ENCODE results near the gene C19orf18. TPM values are rescaled to one million over a fixed set of nuclear protein-coding genes. Genes with fewer than 3 reads are reported as not detected.

Gene C19orf18
- total RNA-seq (1 to 10 TPM; 1.0 to 2.8 (median 2.3) TPM), polyA plus RNA-seq (1 to 10 TPM in 1 of 2 donors, under 1 TPM in 1; 0.40 to 4.5 TPM)
- long read RNA-seq, donor 1, partial matches to known transcripts = 0 of 1 reads
- long read RNA-seq, donor 1, other reads (novel, unspliced or antisense) = 1 of 1 reads
- long read RNA-seq, donor 2 = 0 reads
- long read RNA-seq, donor 3, partial matches to known transcripts = 1 of 7 reads
- long read RNA-seq, donor 3, other reads (novel, unspliced or antisense) = 6 of 7 reads

- no peak within 1 kb of the TSS for H3K27ac ChIP-seq
- intact Hi-C loops (cut with DNase I) = loop anchor here in 1 of 10 donors (10.0 kb wide), 1 partner anchor 150 kb away; no protein-coding TSS in a partner anchor
These were observed at the start of gene C19orf18 for GRCh38 chr19:57974434-57974833. Gene C19orf18, minus strand, starts transcription at chr19:57974534. Its CDS starts 102 bp downstream, at chr19:57974432.

GRCh38 chr19:58022283-58022660 lies 47.9 kb upstream of the C19orf18 start:
- peaks cover 0 to 11% (median 0%) of the 10 kb centered on the region in 12 donors for H3K9me3 ChIP-seq
- no peak for ATAC-seq
- no peaks in the 10 kb centered on the region for H3K27me3 ChIP-seq
- H3K4me1 ChIP-seq = peaks cover 0 to 6% (median 0%) of the 10 kb centered on the region in 12 donors
- WGBS, 4 donors = 63 to 74% (median 65%) methylated on average over 4 of the region's 4 CpGs
- no peak for DNase-seq
- H3K27ac ChIP-seq = no peak overlapping the region
- no peak overlapping the region for H3K4me3 ChIP-seq
- intact Hi-C loops (cut with DNase I) = loop anchor here in 9 of 10 donors (1.0 to 10.0 kb wide), 7 partner anchors 35 to 293 kb away; partner anchors contain the start of genes ZNF135 (in 1 of the 9), ZNF329 (in 1 of the 9) and ZSCAN18 (in 1 of the 9)
- H3K36me3 ChIP-seq = no peaks in the 10 kb centered on the region
- TF ChIP-seq POLR2A (IDR thresholded peaks at IDR 0.05) (no peak), CTCF (IDR thresholded peaks at IDR 0.05) (no peak)

More at GRCh38 chr19:57974434-57974833, at the start of gene C19orf18:
- H3K27me3 ChIP-seq = no peaks in the 10 kb centered on the region
- no peaks in the 10 kb centered on the region for H3K4me1 ChIP-seq
- 83 to 96% (median 95%) methylated on average over 4 of the region's 4 CpGs for WGBS, 4 donors
- peaks cover 13 to 100% (median 98%) of the 10 kb centered on the region in 12 donors for H3K9me3 ChIP-seq
- H3K36me3 ChIP-seq = peaks cover 6 to 93% (median 17%) of the 10 kb centered on the region in 9 donors
- no peak within 1 kb of the TSS for H3K4me3 ChIP-seq
- no peak for DNase-seq
- TF ChIP-seq CTCF (IDR thresholded peaks at IDR 0.05) = no peak
- no peak for TF ChIP-seq POLR2A (IDR thresholded peaks at IDR 0.05)
- ATAC-seq = no peak

DNA sequence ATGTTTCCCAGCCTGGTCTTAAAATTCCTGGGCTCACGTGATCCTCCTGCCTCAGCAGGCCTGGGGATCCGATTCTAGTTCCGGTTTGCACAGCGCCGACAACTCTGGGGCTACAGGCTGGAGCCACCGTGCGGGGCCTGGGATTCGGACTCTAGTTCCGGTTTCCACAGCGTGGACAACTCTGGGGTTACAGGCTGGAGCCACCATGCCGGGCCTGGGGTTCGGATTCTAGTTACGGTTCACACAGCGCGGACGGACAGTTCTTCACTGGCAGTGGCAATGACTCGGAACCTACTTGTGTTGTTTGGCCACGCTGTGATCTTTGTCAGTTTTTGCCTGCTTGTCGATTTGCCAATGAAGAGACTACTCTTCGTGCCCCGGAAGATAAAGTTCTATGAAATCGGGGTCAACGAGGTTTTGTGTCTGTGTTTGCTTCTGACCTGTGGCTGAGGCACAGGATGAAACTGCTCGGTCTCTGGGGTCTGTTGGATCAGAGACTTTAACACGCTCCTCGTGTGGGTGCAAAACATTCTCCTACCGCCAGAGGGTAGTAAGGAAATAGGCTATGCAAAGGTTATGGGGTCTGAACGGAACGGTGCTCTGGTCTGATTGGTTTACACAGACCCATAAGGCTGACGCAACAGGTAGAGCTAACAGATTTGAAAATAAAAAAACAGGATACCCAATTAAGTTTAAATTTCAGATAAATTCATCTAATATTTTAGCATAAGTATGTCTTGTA lies 47.4 kb upstream of the C19orf18 start:
- peaks cover 0 to 6% (median 0%) of the 10 kb centered on the region in 12 donors for H3K4me1 ChIP-seq
- intact Hi-C loops (cut with DNase I) = loop anchor here (1.0 to 10.0 kb wide), 8 partner anchors 36 to 293 kb away; partner anchors contain the start of genes ZNF135 (in 1 of the 10), ZNF329 (in 1 of the 10) and ZSCAN18 (in 1 of the 10)
- H3K27me3 ChIP-seq = no peaks in the 10 kb centered on the region
- H3K36me3 ChIP-seq = no peaks in the 10 kb centered on the region
- 49 to 52% (median 51%) methylated on average over 30 of the region's 30 CpGs for WGBS, 4 donors
- TF ChIP-seq POLR2A (IDR thresholded peaks at IDR 0.05) = no peak
- TF ChIP-seq CTCF (IDR thresholded peaks at IDR 0.05) = peak; percentile 42 to 83 (median 78)
- H3K27ac ChIP-seq = no peak overlapping the region
- no peak overlapping the region for H3K4me3 ChIP-seq
- peaks cover 0 to 9% (median 0%) of the 10 kb centered on the region in 12 donors for H3K9me3 ChIP-seq
- ATAC-seq = peak; percentile 91 to 97 (median 94)
- peak in 4 of 5 donors; percentile 58 to 70 (median 66) for DNase-seq

DNA sequence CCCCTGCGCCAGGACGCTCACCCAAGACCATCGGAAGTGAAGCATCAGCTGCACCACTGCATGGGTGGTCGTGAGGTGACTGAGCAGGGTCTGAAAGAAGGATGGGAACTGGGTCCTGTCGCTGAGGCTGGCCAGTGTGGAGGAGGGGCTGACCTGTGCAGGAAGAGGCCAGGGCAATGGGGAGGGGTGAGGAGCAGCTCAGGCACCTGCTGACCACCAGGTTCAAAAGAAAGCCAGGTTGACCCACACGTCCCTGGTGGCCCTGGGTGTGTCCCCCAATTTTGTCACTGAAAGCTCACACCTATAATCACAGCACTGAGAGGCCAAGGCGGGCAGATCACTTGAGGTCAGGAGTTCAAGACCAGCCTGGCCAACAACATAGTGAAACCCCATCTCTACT lies 45.8 kb upstream of the C19orf18 start:
- Histone ChIP-seq H3K36me3 (no peaks in the 10 kb centered on the region), H3K4me1 (peaks cover 0 to 6% (median 0%) of the 10 kb centered on the region in 12 donors), H3K27me3 (no peaks in the 10 kb centered on the region), H3K4me3 (no peak overlapping the region), H3K27ac (no peak overlapping the region), H3K9me3 (peaks cover 0 to 3% (median 0%) of the 10 kb centered on the region in 12 donors)
- WGBS, 4 donors = 68 to 74% (median 71%) methylated on average over 6 to 7 of the region's 7 CpGs
- ATAC-seq (no peak), DNase-seq (no peak)
- intact Hi-C loops (cut with DNase I) = loop anchor here in 3 of 10 donors (2.0 to 10.0 kb wide), 4 partner anchors 37 to 295 kb away; partner anchors contain the start of genes ZNF135 (in 1 of the 3) and ZSCAN18 (in 1 of the 3)
- TF ChIP-seq CTCF (IDR thresholded peaks at IDR 0.05) = no peak
- TF ChIP-seq POLR2A (IDR thresholded peaks at IDR 0.05) = no peak
